ENCODE results near the gene TRUB2.

- TF ChIP-seq, protein P1, sequence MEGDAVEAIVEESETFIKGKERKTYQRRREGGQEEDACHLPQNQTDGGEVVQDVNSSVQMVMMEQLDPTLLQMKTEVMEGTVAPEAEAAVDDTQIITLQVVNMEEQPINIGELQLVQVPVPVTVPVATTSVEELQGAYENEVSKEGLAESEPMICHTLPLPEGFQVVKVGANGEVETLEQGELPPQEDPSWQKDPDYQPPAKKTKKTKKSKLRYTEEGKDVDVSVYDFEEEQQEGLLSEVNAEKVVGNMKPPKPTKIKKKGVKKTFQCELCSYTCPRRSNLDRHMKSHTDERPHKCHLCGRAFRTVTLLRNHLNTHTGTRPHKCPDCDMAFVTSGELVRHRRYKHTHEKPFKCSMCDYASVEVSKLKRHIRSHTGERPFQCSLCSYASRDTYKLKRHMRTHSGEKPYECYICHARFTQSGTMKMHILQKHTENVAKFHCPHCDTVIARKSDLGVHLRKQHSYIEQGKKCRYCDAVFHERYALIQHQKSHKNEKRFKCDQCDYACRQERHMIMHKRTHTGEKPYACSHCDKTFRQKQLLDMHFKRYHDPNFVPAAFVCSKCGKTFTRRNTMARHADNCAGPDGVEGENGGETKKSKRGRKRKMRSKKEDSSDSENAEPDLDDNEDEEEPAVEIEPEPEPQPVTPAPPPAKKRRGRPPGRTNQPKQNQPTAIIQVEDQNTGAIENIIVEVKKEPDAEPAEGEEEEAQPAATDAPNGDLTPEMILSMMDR (IDR thresholded peaks at IDR 0.05), result no peak
- TF ChIP-seq POLR2A (IDR thresholded peaks at IDR 0.05), result no peak
Observed at GRCh38 chr9:128337936-128338335, 15.7 kb upstream of the TRUB2 start.
